ENCODE data around the gene SBF2. TPM values are rescaled to one million over a fixed set of nuclear protein-coding genes. Genes with fewer than 3 reads are reported as not detected.

SBF2 gene
- total and polyA plus RNA-seq, 9 of the 15 experiments (the other 6 are each of a cell fraction or from before 2014, with no cell fraction given): 0.80 to 9.5 (median 5.0) TPM

- TF ChIP-seq ZNF316 (IDR thresholded peaks at IDR 0.05) (peak; percentile 58; the same call in 1 of the 2 replicates), BACH1 (tag; IDR thresholded peaks at IDR 0.05) (no peak), NFE2 (IDR thresholded peaks at IDR 0.05; ENCODE audit: low read depth) (peak; percentile 72), MAFK (IDR thresholded peaks at IDR 0.05; ENCODE audit: low read length) (peak; percentile 77), ZNF583 (CRISPR knock-in tag; IDR thresholded peaks at IDR 0.05) (no peak), SMAD4 (CRISPR knock-in tag; conservative IDR thresholded peaks at IDR 0.05) (peak; percentile 25; the same call in 1 of the 2 replicates)
- TF ChIP-seq, protein P1, sequence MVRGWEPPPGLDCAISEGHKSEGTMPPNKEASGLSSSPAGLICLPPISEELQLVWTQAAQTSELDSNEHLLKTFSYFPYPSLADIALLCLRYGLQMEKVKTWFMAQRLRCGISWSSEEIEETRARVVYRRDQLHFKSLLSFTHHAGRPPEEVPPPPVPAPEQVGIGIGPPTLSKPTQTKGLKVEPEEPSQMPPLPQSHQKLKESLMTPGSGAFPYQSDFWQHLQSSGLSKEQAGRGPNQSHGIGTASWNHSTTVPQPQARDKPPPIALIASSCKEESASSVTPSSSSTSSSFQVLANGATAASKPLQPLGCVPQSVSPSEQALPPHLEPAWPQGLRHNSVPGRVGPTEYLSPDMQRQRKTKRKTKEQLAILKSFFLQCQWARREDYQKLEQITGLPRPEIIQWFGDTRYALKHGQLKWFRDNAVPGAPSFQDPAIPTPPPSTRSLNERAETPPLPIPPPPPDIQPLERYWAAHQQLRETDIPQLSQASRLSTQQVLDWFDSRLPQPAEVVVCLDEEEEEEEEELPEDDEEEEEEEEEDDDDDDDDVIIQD (CRISPR knock-in tag; IDR thresholded peaks at IDR 0.05): no peak
Observed at GRCh38 chr11:10327254-10327653, 33.2 kb upstream of the SBF2 start (continued).

GRCh38 chr11:10326012-10326964, 32.3 kb upstream of the SBF2 start:
- Histone ChIP-seq H3K9ac (ENCODE audit: insufficient read depth in 1 of 2, low read depth in 2 of 2, low read length in 2 of 2) (no peak overlapping the region), H4K20me1 (replicated peaks; ENCODE audit: control insufficient read depth, insufficient read depth, low read length) (no peaks in the 10 kb centered on the region; the same call in 1 of the 2 replicates), H3K79me2 (ENCODE audit: control insufficient read depth, insufficient read depth, low read length) (no peaks in the 10 kb centered on the region), H3K4me2 (ENCODE audit: insufficient read depth, low read length) (no peak overlapping the region), H3K36me3 (ENCODE audit: control insufficient read depth, insufficient read depth, low read length) (no peaks in the 10 kb centered on the region), H3K4me3 (no peak overlapping the region), H3K27me3 (ENCODE audit: control insufficient read depth in 2 of 2, insufficient read depth in 2 of 2, low read length in 2 of 2) (no peaks in the 10 kb centered on the region), H3K27ac (ENCODE audit: extremely low read depth, low read depth, low read length) (no peak overlapping the region), H3K9me1 (ENCODE audit: control insufficient read depth, insufficient read depth, low read length) (no peaks in the 10 kb centered on the region), H3K9me3 (replicated peaks; ENCODE audit: control insufficient read depth, insufficient read depth, low read depth, low read length) (no peaks in the 10 kb centered on the region), H3K4me1 (replicated peaks in 1 of 2; ENCODE audit: control insufficient read depth in 2 of 2, insufficient read depth in 2 of 2, low read length in 2 of 2) (peaks cover 0 to 5% of the 10 kb centered on the region in 2 experiments; a peak in 2 of 5 replicates), H2AFZ (ENCODE audit: low read depth, low read length) (no peak overlapping the region)
- ATAC-seq (no peak), FAIRE-seq (no peak), DNase-seq (ENCODE audit: extremely low read depth in 1 of 4, low spot score in 3 of 4) (no peak)
- TF ChIP-seq PHB2 (IDR thresholded peaks at IDR 0.05; ENCODE audit: low read depth) (no peak), RBM17 (IDR thresholded peaks at IDR 0.05; ENCODE audit: borderline replicate concordance, low read depth, low read length) (no peak), CBX3 (IDR thresholded peaks at IDR 0.05; ENCODE audit: borderline replicate concordance in 1 of 2, low read length in 2 of 2) (no peak), MAX (CRISPR knock-in tag; IDR thresholded peaks at IDR 0.05) (no peak), ZKSCAN3 (CRISPR knock-in tag; IDR thresholded peaks at IDR 0.05) (peak; percentile 72)
- 0% methylated on average over 2 of the region's 2 CpGs for WGBS (ENCODE audit: insufficient coverage, low coverage, missing lambda C conversion rate)
- no TSS peak for BruUV-seq (replicated peaks)
- POLR2A ChIA-PET: interaction anchor here (0.6 to 2.3 kb wide), 3 partner anchors 8 to 738 kb away, joined by 3 to 8 read pairs (median 3); no protein-coding TSS in a partner anchor
- CTCF ChIA-PET (ENCODE audit: low intra/inter-chr PET ratio): no interaction called here
- intact Hi-C loops (cut with micrococcal nuclease) (no loop called here), in situ Hi-C loops (cut with MboI) (no loop called here)
